Upper lobe of left lung (tissue), 6 donors: ENCODE results near the gene AQP3. TPM values are rescaled to one million over a fixed set of nuclear protein-coding genes. Genes with fewer than 3 reads are reported as not detected.

Source experiments
- ATAC-seq, 2 donors: fragments of 200-7000 bp; cut with Tn5 transposase; one replicate each; pipeline ENCODE4 v1.9.1; 2022; ENCODE audit warnings: mild to moderate bottlenecking in 2 of 2, moderate library complexity in 2 of 2; ENCODE audit not compliant: low FRiP score in 2 of 2
- DNase-seq, 2 donors: peaks; one replicate each; pipeline ENCODE4 v3.0.0-alpha.2; 2019 to 2020
- H3K27ac ChIP-seq, 4 donors: fragments of 200-600 bp; sonication (generic); one replicate each; pipeline ENCODE4 v1.5.1; 2016 to 2019
- H3K27me3 ChIP-seq, 4 donors: fragments of 200-600 bp; sonication (generic); one replicate each; pipeline ENCODE4 v1.5.1; 2017 to 2019
- H3K36me3 ChIP-seq, 4 donors: fragments of 200-600 bp; sonication (generic); one replicate each; pipeline ENCODE4 v1.5.1; 2016 to 2019
- H3K4me1 ChIP-seq, 4 donors: fragments of 200-600 bp; sonication (generic); one replicate each; pipeline ENCODE4 v1.5.1; 2018 to 2019
- H3K4me3 ChIP-seq, 4 donors: fragments of 200-600 bp; sonication (generic); one replicate each; pipeline ENCODE4 v1.5.1; 2017 to 2019; ENCODE audit warnings: mild to moderate bottlenecking in 2 of 4, moderate library complexity in 1 of 4
- H3K9me3 ChIP-seq, 4 donors: fragments of 200-600 bp; sonication (generic); one replicate each; pipeline ENCODE4 v1.5.1; 2018 to 2019
- EP300 ChIP-seq, 4 donors: sonication (generic); formaldehyde crosslinking; IDR thresholded peaks; one replicate each; pipeline ENCODE4 v1.5.1; 2017; ENCODE audit warnings: antibody characterized with exemption in 4 of 4, control low read depth in 2 of 4
- POLR2A ChIP-seq, 4 donors: fragments of 450-650 bp; IDR thresholded peaks; one replicate each; pipeline ENCODE4 v1.5.1; 2016 to 2017; ENCODE audit warnings: antibody characterized with exemption in 4 of 4, mild to moderate bottlenecking in 2 of 4
- POLR2AphosphoS5 ChIP-seq, 2 donors: sonication (generic); formaldehyde crosslinking; IDR thresholded peaks; one replicate each; pipeline ENCODE4 v1.5.1; 2017; ENCODE audit warnings: antibody characterized with exemption in 2 of 2
- WGBS, 2 donors: methylation state at CpG; one replicate each; pipeline ENCODE4 v1.1.5; 2017 to 2018; 5-methylcytosine and 5-hydroxymethylcytosine counted together
- total RNA-seq, 6 donors: library from RNA; depleted of rRNA in 4 of 6; stranded (reverse); fragments of >200 nt in 4 of 6; gene quantifications; one replicate each; pipeline versions ENCODE4 v1.1.0 to v1.2.1, GENCODE V29; 2016 to 2021
- TF ChIP-seq, protein P1 (sequence below), 6 experiments: fragments of 450-650 bp in 4 of 6; fragments of 200-600 bp in 2 of 6; sonication (generic) in 2 of 6; IDR thresholded peaks; one replicate each; pipeline ENCODE4 v1.5.1; 2016 to 2019; ENCODE audit warnings: antibody characterized with exemption in 6 of 6
- donor health status: DM: no; HTN: no; CAD: no; lungs with moderate emphysema.
- donor health status: DM: no; HTN: yes; CAD: no; lungs with severe emphysema.

Gene AQP3
- total RNA-seq, 6 donors from 2014 or later, result 62.5 to 468 (median 201) TPM

DNA sequence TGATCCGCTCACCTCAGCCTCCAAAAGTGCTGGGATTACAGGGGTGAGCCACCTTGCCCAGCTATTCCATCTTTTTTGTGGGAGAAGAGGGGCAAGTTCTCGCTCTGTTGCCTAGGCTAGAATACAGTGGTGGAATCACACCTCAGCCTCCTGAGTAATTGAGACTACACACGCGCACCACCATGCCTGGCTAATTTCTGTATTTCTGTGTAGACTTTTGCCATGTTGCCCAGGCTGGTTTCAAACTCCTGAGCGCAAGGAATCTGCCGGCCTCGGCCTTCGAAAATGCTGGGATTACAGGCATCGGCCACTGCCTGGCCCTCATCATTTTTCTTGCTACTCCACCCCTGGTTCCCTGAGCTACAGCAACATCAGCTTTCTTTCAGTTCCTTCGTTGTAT, 29.1 kb upstream of the AQP3 start:
- no peak for DNase-seq
- no peaks in the 10 kb centered on the region for H3K9me3 ChIP-seq
- 91 to 95% methylated on average over 10 of the region's 10 CpGs for WGBS, 2 donors

DNA sequence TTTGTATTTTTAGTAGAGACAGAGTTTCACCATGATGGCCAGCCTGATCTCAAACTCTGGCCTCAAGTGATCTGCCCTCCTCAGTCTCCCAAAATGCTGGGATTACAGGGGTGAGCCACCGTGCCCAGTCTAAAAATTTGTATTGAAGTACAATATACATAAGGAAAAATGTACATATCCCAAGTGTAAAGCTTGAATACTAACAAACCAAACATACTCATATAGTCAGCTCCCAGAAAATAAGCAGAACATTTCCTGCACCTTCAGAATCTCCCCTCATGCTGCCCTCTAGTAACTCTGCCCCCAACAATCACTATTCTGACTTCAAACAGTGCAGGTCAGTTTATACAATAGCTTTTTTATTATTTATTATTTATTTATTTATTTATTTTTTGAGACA, 28.0 kb upstream of the AQP3 start:
- no peak overlapping the region for H3K27ac ChIP-seq
- H3K36me3 ChIP-seq, result peaks cover 0 to 19% (median 13%) of the 10 kb centered on the region in 4 donors
- no peaks in the 10 kb centered on the region for H3K9me3 ChIP-seq
- H3K27me3 ChIP-seq, result no peaks in the 10 kb centered on the region
- 94 to 100% methylated on average over 1 of the region's 1 CpG for WGBS, 2 donors
- ATAC-seq, result no peak
- H3K4me1 ChIP-seq, result peaks cover 19 to 27% (median 22%) of the 10 kb centered on the region in 4 donors
- no peak for TF ChIP-seq POLR2A (IDR thresholded peaks at IDR 0.05)
- no peak for TF ChIP-seq POLR2AphosphoS5 (IDR thresholded peaks at IDR 0.05)
- no peak for TF ChIP-seq EP300 (IDR thresholded peaks at IDR 0.05)
- no peak overlapping the region for H3K4me3 ChIP-seq
- DNase-seq, result no peak

More for the DNA sequence above, 29.1 kb upstream of the AQP3 start:
- Histone ChIP-seq H3K4me1 (peaks cover 17 to 24% (median 22%) of the 10 kb centered on the region in 4 donors), H3K4me3 (no peak overlapping the region), H3K27ac (no peak overlapping the region), H3K27me3 (no peaks in the 10 kb centered on the region), H3K36me3 (peaks cover 0 to 8% (median 4%) of the 10 kb centered on the region in 4 donors)
- TF ChIP-seq, protein P1, sequence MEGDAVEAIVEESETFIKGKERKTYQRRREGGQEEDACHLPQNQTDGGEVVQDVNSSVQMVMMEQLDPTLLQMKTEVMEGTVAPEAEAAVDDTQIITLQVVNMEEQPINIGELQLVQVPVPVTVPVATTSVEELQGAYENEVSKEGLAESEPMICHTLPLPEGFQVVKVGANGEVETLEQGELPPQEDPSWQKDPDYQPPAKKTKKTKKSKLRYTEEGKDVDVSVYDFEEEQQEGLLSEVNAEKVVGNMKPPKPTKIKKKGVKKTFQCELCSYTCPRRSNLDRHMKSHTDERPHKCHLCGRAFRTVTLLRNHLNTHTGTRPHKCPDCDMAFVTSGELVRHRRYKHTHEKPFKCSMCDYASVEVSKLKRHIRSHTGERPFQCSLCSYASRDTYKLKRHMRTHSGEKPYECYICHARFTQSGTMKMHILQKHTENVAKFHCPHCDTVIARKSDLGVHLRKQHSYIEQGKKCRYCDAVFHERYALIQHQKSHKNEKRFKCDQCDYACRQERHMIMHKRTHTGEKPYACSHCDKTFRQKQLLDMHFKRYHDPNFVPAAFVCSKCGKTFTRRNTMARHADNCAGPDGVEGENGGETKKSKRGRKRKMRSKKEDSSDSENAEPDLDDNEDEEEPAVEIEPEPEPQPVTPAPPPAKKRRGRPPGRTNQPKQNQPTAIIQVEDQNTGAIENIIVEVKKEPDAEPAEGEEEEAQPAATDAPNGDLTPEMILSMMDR (IDR thresholded peaks at IDR 0.05), result no peak
- ATAC-seq, result no peak

DNA sequence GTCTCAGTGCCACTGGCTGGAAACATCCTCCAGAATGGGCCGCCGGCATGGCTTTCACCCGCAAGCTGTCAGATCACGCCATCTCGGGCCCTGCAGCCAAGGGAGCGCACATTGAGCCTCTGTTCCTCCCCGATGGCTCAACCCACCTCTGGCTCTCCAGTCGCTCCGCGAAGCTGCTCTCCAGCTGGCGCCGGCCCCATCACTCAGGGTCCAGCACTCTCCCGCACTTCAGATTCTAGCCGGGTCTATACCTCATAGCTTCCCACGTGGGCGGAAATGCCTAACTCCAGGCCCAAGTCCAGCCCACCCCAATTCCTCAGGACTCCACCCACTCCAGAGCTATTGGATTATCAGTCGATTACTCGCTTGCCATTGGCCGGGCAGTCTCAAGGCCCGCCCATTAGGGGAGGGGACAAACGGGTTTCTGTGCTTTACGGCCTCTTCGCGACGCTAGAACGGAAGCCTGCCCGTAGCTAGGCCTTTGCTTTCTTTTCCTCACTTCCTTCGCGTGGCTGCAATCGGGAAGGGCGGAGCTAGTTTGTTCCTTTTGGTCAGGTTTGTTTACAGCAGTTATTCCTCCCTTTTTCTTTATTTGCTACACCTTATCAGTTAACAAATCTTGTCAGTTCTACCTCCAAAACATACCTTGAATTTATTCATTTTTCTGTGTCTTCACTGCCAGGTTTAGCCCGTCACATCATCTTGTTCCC, 26.4 kb upstream of the AQP3 start, which contains the start of gene NOL6:
Gene NOL6 (minus strand): TSS at position 282 of the 710 bp plus-strand sequence. CDS start 82 bp downstream, at position 200.
- 1 to 2% methylated on average over 16 to 32 of the region's 32 CpGs for WGBS, 2 donors
- DNase-seq (peak; percentile 89 to 98), ATAC-seq (peak; percentile 99 to 100)
- H3K27me3 ChIP-seq, result no peaks in the 10 kb centered on the region
- peak within 1 kb of the TSS; percentile 96 to 98 (median 97) for H3K4me3 ChIP-seq
- peak within 1 kb of the TSS; percentile 63 to 81 (median 72) for H3K27ac ChIP-seq
- H3K9me3 ChIP-seq, result no peaks in the 10 kb centered on the region
- TF ChIP-seq EP300 (IDR thresholded peaks at IDR 0.05) (peak in 1 of 4 donors; percentile 25), POLR2AphosphoS5 (IDR thresholded peaks at IDR 0.05) (peak; percentile 89 to 90), POLR2A (IDR thresholded peaks at IDR 0.05) (peak in 3 of 4 donors; percentile 18 to 79 (median 61))
- TF ChIP-seq, protein P1 (IDR thresholded peaks at IDR 0.05), result no peak
- peaks cover 11 to 34% (median 27%) of the 10 kb centered on the region in 4 donors for H3K36me3 ChIP-seq
- H3K4me1 ChIP-seq, result peaks cover 19 to 27% (median 22%) of the 10 kb centered on the region in 4 donors

DNA sequence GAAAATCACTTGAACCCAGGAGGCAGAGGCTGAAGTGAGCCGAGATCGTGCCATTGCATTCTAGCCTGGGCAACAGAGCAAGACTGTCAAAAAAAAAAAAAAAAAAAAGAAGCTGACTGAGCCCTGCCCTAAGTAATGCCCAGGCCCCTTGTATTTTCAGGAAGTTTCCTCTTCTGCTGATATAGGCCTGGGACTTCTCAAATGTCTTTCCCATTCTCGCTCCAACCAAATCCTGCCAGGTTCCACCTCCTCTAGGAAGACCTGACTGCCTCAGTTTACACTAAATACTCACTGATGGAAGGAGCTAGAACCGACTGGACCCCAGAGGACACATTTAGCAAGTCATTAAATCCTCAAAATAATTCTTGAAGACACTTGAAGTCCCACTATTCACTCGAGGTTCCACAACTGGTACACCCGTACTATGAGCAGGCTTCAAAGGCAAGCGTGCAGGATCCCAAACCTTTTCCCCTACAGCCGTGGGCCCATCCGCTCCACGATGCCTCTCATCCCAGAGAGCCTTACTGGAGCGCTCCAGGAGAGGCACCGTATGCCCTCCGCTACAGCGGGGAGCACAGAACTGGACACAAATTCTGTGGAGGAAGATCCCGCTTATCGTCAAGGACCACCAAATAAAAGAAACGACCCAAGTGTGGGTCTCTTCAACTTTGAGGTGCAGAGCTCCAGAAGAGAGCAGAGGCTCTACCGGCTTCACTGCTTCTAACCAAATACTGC, 25.7 kb upstream of the AQP3 start:
- DNase-seq, result no peak
- peak overlapping the region; percentile 96 to 98 (median 97) for H3K4me3 ChIP-seq

DNA sequence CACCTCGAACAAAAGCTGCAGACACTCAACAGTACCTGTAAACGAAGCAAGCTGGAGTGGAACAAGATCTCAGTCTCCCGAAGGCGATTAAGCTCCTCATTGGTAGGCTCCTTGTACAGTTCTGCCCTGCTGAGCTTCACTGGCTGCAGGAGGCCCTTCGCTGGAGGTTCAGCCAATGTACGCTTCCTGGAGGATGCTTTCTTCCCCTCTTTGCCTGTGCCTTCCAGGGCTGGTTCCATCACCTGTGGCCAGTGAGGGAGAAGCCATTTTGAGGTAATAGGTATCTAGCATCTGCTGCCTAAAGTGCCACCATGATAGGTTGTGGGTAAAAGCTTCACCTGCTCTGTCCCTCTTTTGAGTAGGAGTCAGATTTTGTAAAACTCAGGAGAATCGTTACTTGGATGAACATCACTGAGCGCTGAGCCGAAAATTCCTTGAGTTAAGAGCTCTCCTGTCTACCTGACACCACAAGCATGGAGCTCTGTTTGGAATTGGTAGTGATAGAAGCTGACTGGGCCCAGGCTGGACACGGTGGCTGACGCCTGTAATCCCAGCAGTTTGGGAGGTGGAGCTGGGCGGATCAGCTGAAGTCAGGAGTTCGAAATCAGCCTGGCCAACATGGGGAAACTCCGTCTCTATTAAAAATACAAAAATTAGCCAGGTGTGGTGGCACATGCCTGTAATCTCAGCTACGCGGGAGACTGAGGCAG, 24.9 kb upstream of the AQP3 start:
- 91 to 94% methylated on average over 15 to 16 of the region's 16 CpGs for WGBS, 2 donors
- TF ChIP-seq EP300 (IDR thresholded peaks at IDR 0.05), result no peak
- TF ChIP-seq, protein P1 (IDR thresholded peaks at IDR 0.05), result no peak
- Histone ChIP-seq H3K4me1 (peaks cover 19 to 27% (median 22%) of the 10 kb centered on the region in 4 donors), H3K9me3 (no peaks in the 10 kb centered on the region), H3K27ac (no peak overlapping the region), H3K36me3 (peaks cover 18 to 49% (median 42%) of the 10 kb centered on the region in 4 donors), H3K27me3 (no peaks in the 10 kb centered on the region), H3K4me3 (peak overlapping the region in 2 of 4 donors; percentile 97 to 98)
- no peak for DNase-seq
- ATAC-seq, result no peak

More for the DNA sequence above, 25.7 kb upstream of the AQP3 start:
- WGBS, 2 donors, result 10 to 13% methylated on average over 17 to 18 of the region's 18 CpGs
- H3K36me3 ChIP-seq, result peaks cover 15 to 42% (median 35%) of the 10 kb centered on the region in 4 donors
- no peak for ATAC-seq
- H3K4me1 ChIP-seq, result peaks cover 19 to 27% (median 22%) of the 10 kb centered on the region in 4 donors
- no peaks in the 10 kb centered on the region for H3K27me3 ChIP-seq
- TF ChIP-seq POLR2A (IDR thresholded peaks at IDR 0.05), result no peak
- no peak for TF ChIP-seq POLR2AphosphoS5 (IDR thresholded peaks at IDR 0.05)
- no peaks in the 10 kb centered on the region for H3K9me3 ChIP-seq
- H3K27ac ChIP-seq, result peak overlapping the region; percentile 50 to 80 (median 66)
